HCT116 (cell line): Measurements from ENCODE around the gene COL23A1. TPM values are rescaled to one million over a fixed set of nuclear protein-coding genes. Genes with fewer than 3 reads are reported as not detected.

Experiments used
- ATAC-seq: fragments of 200-7000 bp; cut with Tn5 transposase; 2 replicates; pipeline ENCODE4 v1.9.1; 2020; ENCODE audit warnings: mild to moderate bottlenecking, moderate library complexity
- BruUV-seq: library from RNA; stranded (reverse); fragments of 400-500 nt; replicated peaks from 2 replicates; lab custom pipeline; 2021; lab: Mats Ljungman, UMichigan
- CTCF ChIA-PET: fragments of 300-600 bp; sonication (Branson Sonifier 250); formaldehyde crosslinking; loops from one replicate; lab custom pipeline; 2021; ENCODE audit warnings: antibody characterized with exemption; lab: Charles Lee
- POLR2A ChIA-PET: fragments of 300-600, 350-600 bp; sonication (Branson Sonifier 250); formaldehyde crosslinking; loops from one replicate; lab custom pipeline; 2021; ENCODE audit warnings: antibody characterized with exemption; lab: Charles Lee
- RAD21 ChIA-PET, 2 experiments: fragments of 300-600 bp; sonication (Branson Sonifier 250); formaldehyde crosslinking; loops; one replicate each; lab custom pipeline; 2023; ENCODE audit warnings: low total read pairs in 2 of 2; ENCODE audit not compliant: uncharacterized antibody in 2 of 2, unreplicated experiment in 2 of 2, low non-redundant PET in 1 of 2; lab: Charles Lee
- DNase-seq: peaks from one replicate; pipeline ENCODE4 v3.0.0-alpha.2; 2010; ENCODE audit warnings: low read depth, low spot score
- H2AFZ ChIP-seq: fragments of 200-600 bp; shearing (Covaris generic), sonication (generic); 2 replicates; pipeline ENCODE4 v1.6.1; 2017; ENCODE audit warnings: low read depth, mixed run types, mixed read lengths, antibody characterized with exemption, low read length; ENCODE audit not compliant: poor library complexity, severe bottlenecking
- H3K27ac ChIP-seq: 2 replicates; pipeline ENCODE4 v1.5.1; 2012; ENCODE audit warnings: low read depth, low read length
- H3K27me3 ChIP-seq: fragments of 200-600 bp; sonication (generic); 2 replicates; pipeline ENCODE4 v1.6.1; 2016; ENCODE audit warnings: mixed run types, low read length, mixed read lengths; ENCODE audit not compliant: insufficient read depth
- H3K36me3 ChIP-seq, 2 experiments: fragments of 200-500 bp in 1 of 2; fragments of 200-600 bp in 1 of 2; sonication (Bioruptor generic) in 1 of 2; sonication (generic) in 1 of 2; 2 replicates each; pipeline versions ENCODE4 v1.5.1 to v1.6.1; 2014 to 2016; ENCODE audit warnings: low read length in 2 of 2, inconsistent platforms in 1 of 2, mixed read lengths in 1 of 2, mixed run types in 1 of 2; ENCODE audit not compliant: insufficient read depth in 2 of 2, control insufficient read depth in 1 of 2
- H3K4me1 ChIP-seq, 2 experiments: fragments of 200-600 bp in 1 of 2; sonication (generic) in 1 of 2; 2 replicates each; pipeline versions ENCODE4 v1.5.1 to v1.6.1; 2012 to 2017; ENCODE audit warnings: low read length in 2 of 2, inconsistent platforms in 1 of 2, mild to moderate bottlenecking in 1 of 2, mixed read lengths in 1 of 2, mixed run types in 1 of 2, moderate library complexity in 1 of 2; ENCODE audit not compliant: insufficient read depth in 2 of 2, control insufficient read depth in 1 of 2
- H3K4me2 ChIP-seq: fragments of 200-600 bp; sonication (generic); 2 replicates; pipeline ENCODE4 v1.6.1; 2017; ENCODE audit warnings: mixed run types, low read length, mixed read lengths
- H3K4me3 ChIP-seq, 2 experiments: fragments of 200-600 bp in 1 of 2; sonication (generic) in 1 of 2; replicated peaks in 1 of 2; 2 replicates each; pipeline ENCODE4 v1.5.1; 2011 to 2016; ENCODE audit warnings: low read length in 2 of 2, control low read depth in 1 of 2, low read depth in 1 of 2, mild to moderate bottlenecking in 1 of 2, mixed read lengths in 1 of 2, mixed run types in 1 of 2
- H3K79me2 ChIP-seq: fragments of 200-600 bp; sonication (generic); 2 replicates; pipeline ENCODE4 v1.6.1; 2017; ENCODE audit warnings: mild to moderate bottlenecking, mixed run types, low read length, moderate library complexity, mixed read lengths; ENCODE audit not compliant: insufficient read depth
- H3K9ac ChIP-seq: fragments of 200-600 bp; sonication (generic); 2 replicates; pipeline ENCODE4 v1.6.1; 2016; ENCODE audit warnings: low read length, mixed read lengths
- H3K9me2 ChIP-seq: fragments of 200-600 bp; sonication (generic), shearing (Covaris generic); 2 replicates; pipeline ENCODE4 v1.6.1; 2017; ENCODE audit warnings: mixed run types, mild to moderate bottlenecking, moderate library complexity; ENCODE audit not compliant: insufficient read depth
- H3K9me3 ChIP-seq, 2 experiments: fragments of 200-500 bp in 1 of 2; fragments of 200-600 bp in 1 of 2; sonication (Bioruptor generic) in 1 of 2; sonication (generic) in 1 of 2; 2 replicates each; pipeline ENCODE4 v1.6.1; 2014 to 2017; ENCODE audit warnings: low read length in 2 of 2, mixed read lengths in 2 of 2, inconsistent platforms in 1 of 2, low read depth in 1 of 2, mild to moderate bottlenecking in 1 of 2, mixed run types in 1 of 2, moderate library complexity in 1 of 2; ENCODE audit not compliant: control insufficient read depth in 1 of 2, insufficient read depth in 1 of 2
- H4K20me1 ChIP-seq: fragments of 200-600 bp; sonication (generic), shearing (Covaris generic); 2 replicates; pipeline ENCODE4 v1.6.1; 2017; ENCODE audit warnings: mixed run types, mild to moderate bottlenecking, moderate library complexity; ENCODE audit not compliant: insufficient read depth
- EGR1 ChIP-seq: IDR thresholded peaks from 2 replicates; pipeline ENCODE4 v1.6.1; 2012; ENCODE audit warnings: low read depth
- ELF1 ChIP-seq: IDR thresholded peaks from 2 replicates; pipeline ENCODE4 v1.6.1; 2012; ENCODE audit warnings: low read depth, borderline replicate concordance
- EZH2phosphoT487 ChIP-seq: fragments of 200-600 bp; IDR thresholded peaks from 2 replicates; pipeline ENCODE4 v1.6.1; 2018; ENCODE audit warnings: antibody characterized with exemption, borderline replicate concordance
- POLR2AphosphoS5 ChIP-seq: IDR thresholded peaks from 2 replicates; pipeline ENCODE4 v1.6.1; 2011; ENCODE audit warnings: mild to moderate bottlenecking, low read depth, low read length, moderate library complexity
- intact Hi-C: fragments of 100-400 bp; cut with micrococcal nuclease; formaldehyde crosslinking; loops from 2 replicates; pipeline ENCODE4 v1.10.0; 2022
- total RNA-seq: library from RNA; stranded (reverse); gene quantifications from one replicate; pipeline ENCODE4 v1.2.1, GENCODE V29; 2021; ENCODE audit not compliant: unreplicated experiment
- TF ChIP-seq, protein P1 (sequence below): IDR thresholded peaks from 2 replicates; pipeline ENCODE4 v1.6.1; 2012; ENCODE audit warnings: low read depth
- TF ChIP-seq, protein P2 (sequence below): IDR thresholded peaks from 2 replicates; pipeline ENCODE4 v1.6.1; 2011; ENCODE audit warnings: mild to moderate bottlenecking, low read length, moderate library complexity; ENCODE audit not compliant: insufficient replicate concordance; ENCODE audit errors: extremely low read depth

Gene COL23A1
- total RNA-seq, 1 experiment from 2014 or later, result not detected

- no peak overlapping the region for H3K4me3 ChIP-seq
- no peaks in the 10 kb centered on the region for H3K79me2 ChIP-seq
- intact Hi-C loops, result no loop called here
- no peaks in the 10 kb centered on the region for H3K27me3 ChIP-seq
- ChIA-PET POLR2A (no interaction called here), CTCF (no interaction called here), RAD21 (no interaction called here)
- no peaks in the 10 kb centered on the region for H3K9me3 ChIP-seq
- H3K36me3 ChIP-seq, result no peaks in the 10 kb centered on the region
- DNase-seq (no peak), ATAC-seq (no peak)
- no TSS peak for BruUV-seq
- H2AFZ ChIP-seq, result no peak overlapping the region
- no peak overlapping the region for H3K9ac ChIP-seq
- H3K4me1 ChIP-seq, result no peaks in the 10 kb centered on the region
- no peak overlapping the region for H3K27ac ChIP-seq
- no peak overlapping the region for H3K4me2 ChIP-seq
- TF ChIP-seq, protein P1, sequence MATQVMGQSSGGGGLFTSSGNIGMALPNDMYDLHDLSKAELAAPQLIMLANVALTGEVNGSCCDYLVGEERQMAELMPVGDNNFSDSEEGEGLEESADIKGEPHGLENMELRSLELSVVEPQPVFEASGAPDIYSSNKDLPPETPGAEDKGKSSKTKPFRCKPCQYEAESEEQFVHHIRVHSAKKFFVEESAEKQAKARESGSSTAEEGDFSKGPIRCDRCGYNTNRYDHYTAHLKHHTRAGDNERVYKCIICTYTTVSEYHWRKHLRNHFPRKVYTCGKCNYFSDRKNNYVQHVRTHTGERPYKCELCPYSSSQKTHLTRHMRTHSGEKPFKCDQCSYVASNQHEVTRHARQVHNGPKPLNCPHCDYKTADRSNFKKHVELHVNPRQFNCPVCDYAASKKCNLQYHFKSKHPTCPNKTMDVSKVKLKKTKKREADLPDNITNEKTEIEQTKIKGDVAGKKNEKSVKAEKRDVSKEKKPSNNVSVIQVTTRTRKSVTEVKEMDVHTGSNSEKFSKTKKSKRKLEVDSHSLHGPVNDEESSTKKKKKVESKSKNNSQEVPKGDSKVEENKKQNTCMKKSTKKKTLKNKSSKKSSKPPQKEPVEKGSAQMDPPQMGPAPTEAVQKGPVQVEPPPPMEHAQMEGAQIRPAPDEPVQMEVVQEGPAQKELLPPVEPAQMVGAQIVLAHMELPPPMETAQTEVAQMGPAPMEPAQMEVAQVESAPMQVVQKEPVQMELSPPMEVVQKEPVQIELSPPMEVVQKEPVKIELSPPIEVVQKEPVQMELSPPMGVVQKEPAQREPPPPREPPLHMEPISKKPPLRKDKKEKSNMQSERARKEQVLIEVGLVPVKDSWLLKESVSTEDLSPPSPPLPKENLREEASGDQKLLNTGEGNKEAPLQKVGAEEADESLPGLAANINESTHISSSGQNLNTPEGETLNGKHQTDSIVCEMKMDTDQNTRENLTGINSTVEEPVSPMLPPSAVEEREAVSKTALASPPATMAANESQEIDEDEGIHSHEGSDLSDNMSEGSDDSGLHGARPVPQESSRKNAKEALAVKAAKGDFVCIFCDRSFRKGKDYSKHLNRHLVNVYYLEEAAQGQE, result no peak
- TF ChIP-seq, protein P2, sequence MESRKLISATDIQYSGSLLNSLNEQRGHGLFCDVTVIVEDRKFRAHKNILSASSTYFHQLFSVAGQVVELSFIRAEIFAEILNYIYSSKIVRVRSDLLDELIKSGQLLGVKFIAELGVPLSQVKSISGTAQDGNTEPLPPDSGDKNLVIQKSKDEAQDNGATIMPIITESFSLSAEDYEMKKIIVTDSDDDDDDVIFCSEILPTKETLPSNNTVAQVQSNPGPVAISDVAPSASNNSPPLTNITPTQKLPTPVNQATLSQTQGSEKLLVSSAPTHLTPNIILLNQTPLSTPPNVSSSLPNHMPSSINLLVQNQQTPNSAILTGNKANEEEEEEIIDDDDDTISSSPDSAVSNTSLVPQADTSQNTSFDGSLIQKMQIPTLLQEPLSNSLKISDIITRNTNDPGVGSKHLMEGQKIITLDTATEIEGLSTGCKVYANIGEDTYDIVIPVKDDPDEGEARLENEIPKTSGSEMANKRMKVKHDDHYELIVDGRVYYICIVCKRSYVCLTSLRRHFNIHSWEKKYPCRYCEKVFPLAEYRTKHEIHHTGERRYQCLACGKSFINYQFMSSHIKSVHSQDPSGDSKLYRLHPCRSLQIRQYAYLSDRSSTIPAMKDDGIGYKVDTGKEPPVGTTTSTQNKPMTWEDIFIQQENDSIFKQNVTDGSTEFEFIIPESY, result no peak
- TF ChIP-seq EGR1 (no peak), ELF1 (no peak), POLR2AphosphoS5 (no peak), EZH2phosphoT487 (no peak)
- H4K20me1 ChIP-seq, result no peaks in the 10 kb centered on the region
- H3K9me2 ChIP-seq, result no peaks in the 10 kb centered on the region
Measured at GRCh38 chr5:178431782-178432165, 158.4 kb downstream of the COL23A1 start.
